Panc1 (cell line): ENCODE results near the gene GRID1. TPM values are rescaled to one million over a fixed set of nuclear protein-coding genes. Genes with fewer than 3 reads are reported as not detected.
"Not testable (repeated sequence)": the region's sequence is repeated elsewhere in the genome, so short reads cannot be mapped to it uniquely, and the experiment has no call there.

Source experiments
- ATAC-seq: fragments of 200-7000 bp; cut with Tn5 transposase; 2 replicates; pipeline ENCODE4 v1.9.1; 2020; ENCODE audit warnings: mild to moderate bottlenecking, moderate library complexity
- BruUV-seq: library from RNA; stranded (reverse); fragments of 400-500 nt; replicated peaks from 2 replicates; lab custom pipeline; 2021; lab: Mats Ljungman, UMichigan
- CTCF ChIA-PET: fragments of 300-600 bp; sonication (Branson Sonifier 250); formaldehyde crosslinking; loops from one replicate; lab custom pipeline; 2022; ENCODE audit warnings: antibody characterized with exemption; lab: Charles Lee
- POLR2A ChIA-PET: fragments of 300-600 bp; sonication (Branson Sonifier 250); formaldehyde crosslinking; loops from one replicate; lab custom pipeline; 2022; ENCODE audit warnings: antibody characterized with exemption; lab: Charles Lee
- DNase-seq: peaks from one replicate; pipeline ENCODE4 v3.0.0-alpha.2; 2010; ENCODE audit warnings: low read depth, low spot score
- H3K27ac ChIP-seq: 2 replicates; pipeline ENCODE4 v1.5.1; 2011; ENCODE audit warnings: mild to moderate bottlenecking, low read length, inconsistent platforms
- H3K27me3 ChIP-seq: fragments of 200-500 bp; sonication (Bioruptor generic); 2 replicates; pipeline ENCODE4 v1.6.0; 2014; ENCODE audit warnings: low read length, inconsistent platforms; ENCODE audit not compliant: control insufficient read depth, insufficient read depth
- H3K36me3 ChIP-seq: fragments of 200-500 bp; sonication (Bioruptor generic); 2 replicates; pipeline ENCODE4 v1.5.1; 2014; ENCODE audit warnings: inconsistent platforms, mild to moderate bottlenecking, low read length, moderate library complexity; ENCODE audit not compliant: control insufficient read depth, insufficient read depth
- H3K4me1 ChIP-seq: 2 replicates; pipeline ENCODE4 v1.5.1; 2011; ENCODE audit warnings: inconsistent platforms, mild to moderate bottlenecking, low read length, moderate library complexity; ENCODE audit not compliant: control insufficient read depth, insufficient read depth
- H3K4me3 ChIP-seq, 2 experiments: 2 replicates each; pipeline ENCODE4 v1.5.1; 2011 to 2012; ENCODE audit warnings: low read depth in 2 of 2, low read length in 2 of 2, mild to moderate bottlenecking in 2 of 2, inconsistent platforms in 1 of 2, moderate library complexity in 1 of 2
- H3K9me3 ChIP-seq: fragments of 200-500 bp; sonication (Bioruptor generic); 2 replicates; pipeline ENCODE4 v1.5.1; 2014; ENCODE audit warnings: low read depth, mild to moderate bottlenecking, inconsistent platforms, low read length, moderate library complexity; ENCODE audit not compliant: control insufficient read depth, insufficient read depth
- CTCF ChIP-seq: fragments of 450-650 bp; IDR thresholded peaks from 2 replicates; pipeline ENCODE4 v1.5.1; 2017; ENCODE audit warnings: mild to moderate bottlenecking
- POLR2AphosphoS5 ChIP-seq: IDR thresholded peaks from 2 replicates; pipeline ENCODE4 v1.6.1; 2012; ENCODE audit warnings: mild to moderate bottlenecking, low read depth, low read length, moderate library complexity
- REST ChIP-seq, 2 experiments: IDR thresholded peaks; 2 replicates each; pipeline ENCODE4 v1.6.1; 2011 to 2012; ENCODE audit warnings: low read depth in 2 of 2, control low read depth in 1 of 2, low read length in 1 of 2, mild to moderate bottlenecking in 1 of 2, moderate library complexity in 1 of 2; ENCODE audit not compliant: insufficient read depth in 1 of 2
- SIN3A ChIP-seq: IDR thresholded peaks from 2 replicates; pipeline ENCODE4 v1.6.1; 2012; ENCODE audit warnings: low read depth, mild to moderate bottlenecking, low read length, moderate library complexity, borderline replicate concordance; ENCODE audit not compliant: insufficient read depth
- TCF7L2 ChIP-seq: IDR thresholded peaks from 2 replicates; pipeline ENCODE4 v1.6.1; 2011; ENCODE audit warnings: mild to moderate bottlenecking, low read depth, low read length, inconsistent platforms
- in situ Hi-C: cut with HindIII; loops from 2 replicates; pipeline ENCODE4 v1.10.0; 2016; ENCODE audit warnings: low sequenced_read_pairs, low pct_unique_long_range_greater_than_20kb
- intact Hi-C: fragments of 100-400 bp; cut with micrococcal nuclease; formaldehyde crosslinking; loops from one replicate; pipeline ENCODE4 v1.10.0; 2022; ENCODE audit not compliant: unreplicated experiment
- total RNA-seq: library from RNA; stranded (reverse); gene quantifications from one replicate; pipeline ENCODE4 v1.2.1, GENCODE V29; 2021; ENCODE audit not compliant: unreplicated experiment

The GRID1 gene
- total RNA-seq, 1 experiment from 2014 or later, result 2.3 TPM

DNA sequence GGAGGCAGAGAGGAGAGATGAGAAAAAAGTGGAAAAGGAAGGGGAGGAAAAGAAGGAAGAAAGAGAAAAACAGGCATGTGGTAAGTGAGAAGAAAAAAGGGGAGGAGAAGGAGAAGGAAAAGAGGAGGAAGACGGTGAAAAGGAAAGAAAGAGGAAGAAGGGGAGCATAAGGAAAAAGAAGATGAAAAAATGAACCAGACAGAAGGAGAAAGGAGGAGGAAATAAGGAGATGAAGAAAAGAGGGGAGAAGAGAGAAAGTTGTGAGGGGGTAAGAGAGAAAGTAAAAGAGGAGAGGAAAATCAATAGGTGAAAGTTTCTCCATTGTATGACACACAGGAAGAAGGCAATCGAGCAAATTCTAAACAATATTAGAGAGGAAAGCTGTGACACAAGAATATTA is 663.8 kb downstream of the GRID1 start:
- ChIA-PET POLR2A (no interaction called here), CTCF (no interaction called here)
- in situ Hi-C loops, result no loop called here
- intact Hi-C loops, result no loop called here
- no peak for TF ChIP-seq SIN3A
- no peak for TF ChIP-seq TCF7L2
- TF ChIP-seq REST (IDR thresholded peaks at IDR 0.05; ENCODE audit: insufficient read depth in 1 of 2, low read depth in 2 of 2, low read length in 1 of 2), result no peak
- TF ChIP-seq POLR2AphosphoS5, result no peak
- TF ChIP-seq CTCF, result no peak
- no peak for ATAC-seq
- BruUV-seq, result no TSS peak
- Histone ChIP-seq H3K4me1 (no peaks in the 10 kb centered on the region), H3K27me3 (no peaks in the 10 kb centered on the region), H3K4me3 (no peak overlapping the region), H3K9me3 (no peaks in the 10 kb centered on the region), H3K27ac (no peak overlapping the region), H3K36me3 (no peaks in the 10 kb centered on the region)
- no peak for DNase-seq

DNA sequence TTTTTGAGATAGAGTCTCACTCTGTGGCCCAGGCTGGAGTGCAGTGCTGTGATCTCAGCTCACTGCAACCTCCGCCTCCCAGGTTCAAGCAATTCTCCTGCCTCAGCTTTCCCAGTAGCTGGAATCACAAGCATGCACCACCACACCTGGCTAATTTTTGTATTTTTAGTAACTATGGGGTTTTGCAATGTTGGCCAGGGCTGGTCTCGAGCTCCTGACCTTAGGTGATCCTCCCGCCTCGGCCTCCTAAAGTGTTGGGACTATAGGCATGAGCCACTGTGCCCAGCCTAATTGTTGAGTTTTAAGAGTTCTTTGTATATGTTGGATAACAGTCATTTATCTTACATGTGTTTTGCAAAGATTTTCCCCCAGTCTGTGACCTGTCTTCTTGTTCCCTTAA is 667.5 kb downstream of the GRID1 start:
- H3K9me3 ChIP-seq, CTCF ChIA-PET, intact Hi-C loops, H3K27ac ChIP-seq, H3K4me1 ChIP-seq, H3K36me3 ChIP-seq, H3K27me3 ChIP-seq, POLR2A ChIA-PET, in situ Hi-C loops, DNase-seq, H3K4me3 ChIP-seq, BruUV-seq, ATAC-seq: not testable (repeated sequence)

- ChIA-PET POLR2A (no interaction called here), CTCF (interaction anchor here (0.5 kb wide), 1 partner anchor 326 kb away, joined by 3 read pairs; no protein-coding TSS in a partner anchor)
- H3K4me3 ChIP-seq, result no peak overlapping the region
- BruUV-seq, result no TSS peak
- in situ Hi-C loops (no loop called here), intact Hi-C loops (no loop called here)
- no peaks in the 10 kb centered on the region for H3K9me3 ChIP-seq
- H3K36me3 ChIP-seq, result no peaks in the 10 kb centered on the region
- TF ChIP-seq REST (IDR thresholded peaks at IDR 0.05; ENCODE audit: insufficient read depth in 1 of 2, low read depth in 2 of 2, low read length in 1 of 2) (no peak), TCF7L2 (no peak), CTCF (no peak), SIN3A (no peak), POLR2AphosphoS5 (no peak)
- no peaks in the 10 kb centered on the region for H3K4me1 ChIP-seq
- ATAC-seq (no peak), DNase-seq (no peak)
- H3K27me3 ChIP-seq, result no peaks in the 10 kb centered on the region
- no peak overlapping the region for H3K27ac ChIP-seq
Observed at GRCh38 chr10:85696893-85697292, 669.7 kb downstream of the GRID1 start.
